NT2/D1 (cell line): ENCODE data around the gene MARVELD3.

Experiments
- SUZ12 ChIP-seq: IDR thresholded peaks from 2 replicates; pipeline ENCODE4 v1.6.1; 2011; ENCODE audit not compliant: insufficient read length, insufficient read depth; ENCODE audit errors: extremely low read depth
- YY1 ChIP-seq: IDR thresholded peaks from 2 replicates; pipeline ENCODE4 v1.6.1; 2011; ENCODE audit not compliant: insufficient read length, insufficient read depth
- ZNF274 ChIP-seq: IDR thresholded peaks from 2 replicates; pipeline ENCODE4 v1.6.1; 2011; ENCODE audit warnings: mild to moderate bottlenecking, low read depth, low read length

- TF ChIP-seq YY1 (no peak), SUZ12 (no peak), ZNF274 (no peak)
These were observed 9.6 kb downstream of the MARVELD3 start for GRCh38 chr16:71635632-71636031.
